Ovary (tissue), 9 donors: Measurements from ENCODE around the gene FAF2. TPM values are rescaled to one million over a fixed set of nuclear protein-coding genes. Genes with fewer than 3 reads are reported as not detected.

ENCODE experiments used
- DNase-seq, 5 donors: peaks; one replicate each; pipeline ENCODE4 v3.0.0-alpha.2; 2019 to 2020
- H3K27ac ChIP-seq, 2 donors: fragments of 200-600 bp; one replicate each; pipeline versions ENCODE4 v1.5.1 to v1.8.0; 2019 to 2022
- H3K27me3 ChIP-seq: fragments of 200-600 bp; one replicate; pipeline ENCODE4 v1.8.0; 2022
- H3K36me3 ChIP-seq: fragments of 200-600 bp; sonication (generic); one replicate; pipeline ENCODE4 v1.5.1; 2019
- H3K4me1 ChIP-seq: one replicate; pipeline ENCODE4 v1.8.1; 2013; ENCODE audit warnings: mild to moderate bottlenecking, moderate library complexity; ENCODE audit not compliant: insufficient read depth
- H3K4me3 ChIP-seq: fragments of 200-600 bp; sonication (generic); one replicate; pipeline ENCODE4 v1.5.1; 2017
- H3K9me3 ChIP-seq, 2 donors: fragments of 200-600 bp in 1 of 2; sonication (generic) in 1 of 2; one replicate each; pipeline versions ENCODE4 v1.5.1 to v1.8.1; 2013 to 2019; ENCODE audit warnings: mild to moderate bottlenecking in 1 of 2, moderate library complexity in 1 of 2
- CTCF ChIP-seq, 3 donors: fragments of 450-650 bp in 2 of 3; fragments of 200-600 bp in 1 of 3; IDR thresholded peaks; one replicate each; pipeline versions ENCODE4 v1.5.1 to v1.8.0; 2016 to 2022; ENCODE audit warnings: antibody characterized with exemption in 3 of 3, mild to moderate bottlenecking in 1 of 3
- EP300 ChIP-seq: sonication (generic); formaldehyde crosslinking; IDR thresholded peaks from one replicate; pipeline ENCODE4 v1.6.1; 2017; ENCODE audit warnings: antibody characterized with exemption
- POLR2A ChIP-seq: fragments of 450-650 bp; IDR thresholded peaks from one replicate; pipeline ENCODE4 v1.6.1; 2017; ENCODE audit warnings: antibody characterized with exemption, mild to moderate bottlenecking, moderate library complexity
- WGBS, 3 donors: extraction: QIAGEN DNeasy Blood & Tissue Kit in 1 of 3; methylation state at CpG; one replicate each; pipeline versions ENCODE4 v1.1.5 to v1.1.7; 2013 to 2017; 5-methylcytosine and 5-hydroxymethylcytosine counted together
- intact Hi-C, 4 donors: fragments of 100-400 bp; cut with DNase I; formaldehyde crosslinking; loops; one replicate each; pipeline versions ENCODE4 v1.11.0 to v1.15.1; 2022 to 2023
- polyA plus RNA-seq, 2 donors: library from polyadenylated mRNA; stranded (reverse); fragments of 200-250 nt in 1 of 2; fragments of 350-450 nt in 1 of 2; fragmentation: Illumina TruSeq in 1 of 2; extraction: RNeasy Lipid Tissue Mini Kit (QIAGEN cat#74804) in 1 of 2; gene quantifications; one replicate each; pipeline ENCODE4 v1.2.3, GENCODE V29; 2013 to 2014
- total RNA-seq, 7 donors: library from RNA; depleted of rRNA in 2 of 7; stranded (reverse); fragments of >200 nt in 2 of 7; fragmentation: NEBNext Ultra II Directional in 3 of 7; extraction: Animal tissue kit (Norgen Biotek cat#: 25700) in 3 of 7; gene quantifications; one replicate each; pipeline versions ENCODE4 v1.1.0 to v1.2.4, GENCODE V29; 2016 to 2023
- donor health status: DM: no; HTN: no; CAD: no; lungs with moderate emphysema.
- donor health status: DM: no; HTN: no; CAD: no.
- donor health status: Bipolar disorder and iron deficiency.
- donor health status: DM: yes; HTN: yes; CAD: no.
- donor health status: DM: no; HTN: no; CAD: no.
- donor health status: DM: yes; HTN: yes; CAD: no.

Gene FAF2
- total and polyA plus RNA-seq, 9 donors, result 17.2 to 46.7 (median 34.4) TPM

GRCh38 chr5:176469296-176469695 is 21.1 kb downstream of the FAF2 start:
- Histone ChIP-seq H3K36me3 (no peaks in the 10 kb centered on the region), H3K4me1 (peaks cover 14% of the 10 kb centered on the region), H3K9me3 (no peaks in the 10 kb centered on the region), H3K4me3 (no peak overlapping the region), H3K27me3 (no peaks in the 10 kb centered on the region), H3K27ac (no peak overlapping the region)
- 92 to 97% (median 96%) methylated on average over 1 of the region's 1 CpG for WGBS, 3 donors
- no peak for DNase-seq
- intact Hi-C loops, result no loop called here
- TF ChIP-seq POLR2A (no peak), EP300 (no peak), CTCF (IDR thresholded peaks at IDR 0.05) (no peak)

- intact Hi-C loops, result no loop called here
- Histone ChIP-seq H3K27ac (no peak overlapping the region), H3K9me3 (no peaks in the 10 kb centered on the region), H3K4me1 (peaks cover 11% of the 10 kb centered on the region), H3K36me3 (no peaks in the 10 kb centered on the region), H3K27me3 (no peaks in the 10 kb centered on the region), H3K4me3 (no peak overlapping the region)
- no peak for DNase-seq
- no peak for TF ChIP-seq EP300
- TF ChIP-seq CTCF (IDR thresholded peaks at IDR 0.05), result no peak
- no peak for TF ChIP-seq POLR2A
- 71 to 86% (median 86%) methylated on average over 4 of the region's 4 CpGs for WGBS, 3 donors
Measured at GRCh38 chr5:176470539-176470938, 22.4 kb downstream of the FAF2 start.

GRCh38 chr5:176471098-176471497 is 22.9 kb downstream of the FAF2 start:
- TF ChIP-seq EP300 (no peak), CTCF (IDR thresholded peaks at IDR 0.05) (no peak), POLR2A (no peak)
- intact Hi-C loops, result no loop called here
- H3K4me1 ChIP-seq, result peaks cover 10% of the 10 kb centered on the region
- H3K27ac ChIP-seq, result no peak overlapping the region
- H3K27me3 ChIP-seq, result no peaks in the 10 kb centered on the region
- no peak for DNase-seq
- WGBS, 3 donors, result 88 to 97% (median 94%) methylated on average over 2 of the region's 2 CpGs
- no peaks in the 10 kb centered on the region for H3K36me3 ChIP-seq
- no peak overlapping the region for H3K4me3 ChIP-seq
- no peaks in the 10 kb centered on the region for H3K9me3 ChIP-seq

GRCh38 chr5:176473335-176474006 is 25.3 kb downstream of the FAF2 start:
- intact Hi-C loops, result no loop called here
- TF ChIP-seq POLR2A (no peak), EP300 (no peak), CTCF (IDR thresholded peaks at IDR 0.05) (no peak)
- H3K4me3 ChIP-seq, result no peak overlapping the region
- H3K27ac ChIP-seq, result no peak overlapping the region
- H3K4me1 ChIP-seq, result no peaks in the 10 kb centered on the region
- no peaks in the 10 kb centered on the region for H3K36me3 ChIP-seq
- no peaks in the 10 kb centered on the region for H3K27me3 ChIP-seq
- DNase-seq, result no peak
- H3K9me3 ChIP-seq, result no peaks in the 10 kb centered on the region
- 91 to 95% (median 93%) methylated on average over 7 of the region's 7 CpGs for WGBS, 3 donors
